HG03432 (cell line): ENCODE results near the gene GGA2.

Experiments
- ATAC-seq: cut with Tn5 transposase; IDR thresholded peaks from one replicate; pipeline ENCODE4 v1.9.1; 2021; ENCODE audit warnings: mild to moderate bottlenecking, moderate library complexity; ENCODE audit not compliant: unreplicated experiment

GGA2 gene

DNA sequence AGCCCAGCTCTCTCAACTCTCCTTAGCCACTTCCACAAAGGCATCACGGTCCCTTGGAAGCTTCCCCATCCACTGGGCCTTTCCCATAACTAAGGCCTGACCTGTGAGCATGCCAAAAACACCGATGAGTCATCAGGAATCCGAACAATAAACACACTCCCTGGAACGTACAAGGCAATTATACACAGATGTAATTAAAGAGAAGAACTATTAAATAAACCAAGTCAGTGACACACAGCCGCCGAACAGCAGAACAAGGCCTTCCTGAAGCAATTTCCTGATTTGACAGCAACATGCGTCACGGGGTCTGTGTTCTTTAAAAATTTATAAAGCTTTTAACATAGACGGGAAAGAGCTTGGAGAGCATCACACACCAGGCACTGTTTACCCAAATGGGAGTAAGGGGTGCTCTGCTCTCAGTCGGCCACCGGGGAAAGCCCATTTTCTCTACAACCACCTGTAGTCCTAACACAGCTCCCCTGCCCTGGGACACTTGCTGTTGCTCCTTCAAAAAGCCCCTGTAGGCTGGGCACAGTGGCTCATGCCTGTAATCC lies 86.7 kb downstream of the GGA2 start:
- no peak for ATAC-seq

DNA sequence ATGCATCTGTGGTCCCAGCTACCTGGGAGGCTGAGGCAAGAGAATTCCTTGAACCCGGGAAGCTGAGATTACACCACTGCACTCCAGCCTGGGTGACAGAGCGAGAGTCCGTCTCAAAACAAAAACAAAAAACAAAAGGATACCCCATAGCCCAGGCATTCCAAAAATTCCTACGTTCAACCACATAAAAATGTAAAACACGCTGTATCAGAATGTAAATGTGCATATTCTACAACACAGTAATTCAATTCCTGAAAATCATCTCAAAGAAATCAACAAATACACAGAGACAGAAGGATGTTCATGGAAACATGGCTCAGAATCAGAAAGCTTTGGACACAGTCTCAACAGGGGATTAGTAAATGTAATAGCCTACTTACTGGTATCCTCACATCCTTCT lies 90.3 kb downstream of the GGA2 start:
- ATAC-seq: no peak

DNA sequence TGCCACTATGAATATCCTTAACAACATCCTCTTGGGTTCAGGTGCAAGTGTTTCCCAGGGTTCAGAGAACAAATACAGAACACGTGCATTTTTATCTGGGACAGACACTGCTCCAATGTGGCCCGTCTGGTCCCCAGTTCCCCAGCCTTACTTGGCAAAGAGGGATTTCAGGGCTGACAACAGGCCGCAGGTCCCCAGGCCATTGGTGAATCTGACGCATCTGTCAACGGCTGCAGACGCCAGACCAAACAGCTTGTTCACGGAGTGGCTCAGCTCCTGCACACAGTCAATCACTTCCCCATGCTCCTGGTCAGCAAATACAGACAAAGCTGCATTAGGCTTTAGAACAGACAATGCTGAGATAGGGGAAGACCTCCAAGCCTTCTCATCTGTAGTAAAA lies 93.5 kb downstream of the GGA2 start:
- no peak for ATAC-seq

DNA sequence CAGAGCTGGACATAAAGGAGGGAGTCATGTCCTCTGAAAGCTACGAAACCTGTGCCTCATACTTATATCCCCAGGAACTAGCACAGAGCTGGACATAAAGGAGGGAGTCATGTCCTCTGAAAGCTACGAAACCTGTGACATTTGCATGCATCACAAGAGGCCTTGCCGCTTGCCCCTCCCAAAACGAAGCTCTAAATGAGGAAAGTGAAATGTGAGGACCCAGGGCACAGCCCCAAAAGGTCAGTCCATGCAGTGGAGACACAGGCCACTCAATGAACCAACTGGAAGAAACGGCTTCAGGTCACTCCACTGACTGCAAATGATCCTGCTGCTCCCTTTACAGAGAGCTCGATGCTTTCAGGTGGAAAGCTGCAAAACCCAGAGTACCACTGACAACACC lies 95.6 kb downstream of the GGA2 start:
- no peak for ATAC-seq
